Large intestine (tissue), 3 donors: ENCODE results near the gene RTN4. TPM values are rescaled to one million over a fixed set of nuclear protein-coding genes. Genes with fewer than 3 reads are reported as not detected.

Source experiments
- DNase-seq, 2 donors: peaks; one replicate each; pipeline versions ENCODE4 v3.0.0 to v3.0.0-alpha.2; 2013
- H3K27ac ChIP-seq: one replicate; pipeline ENCODE4 v1.5.1; 2013; ENCODE audit warnings: low read length
- H3K27me3 ChIP-seq: 2 replicates; pipeline ENCODE4 v1.6.1; 2013; ENCODE audit warnings: low read length; ENCODE audit not compliant: control insufficient read depth, insufficient read depth
- H3K36me3 ChIP-seq: 2 replicates; pipeline ENCODE4 v1.6.1; 2013; ENCODE audit warnings: low read length; ENCODE audit not compliant: control insufficient read depth, insufficient read depth
- H3K4me1 ChIP-seq: one replicate; pipeline ENCODE4 v1.6.1; 2013; ENCODE audit warnings: low read length; ENCODE audit not compliant: control insufficient read depth, insufficient read depth
- H3K4me3 ChIP-seq: one replicate; pipeline ENCODE4 v1.5.1; 2013; ENCODE audit warnings: low read length
- H3K9me3 ChIP-seq: one replicate; pipeline ENCODE4 v1.6.1; 2013; ENCODE audit warnings: mild to moderate bottlenecking, low read depth, low read length, moderate library complexity; ENCODE audit not compliant: control insufficient read depth
- WGBS: methylation state at CpG from one replicate; pipeline ENCODE4 v1.1.5; 2013; ENCODE audit warnings: low lambda C conversion rate; ENCODE audit not compliant: insufficient coverage; 5-methylcytosine and 5-hydroxymethylcytosine counted together
- polyA plus RNA-seq: library from polyadenylated mRNA; unstranded; fragments of 120-200 nt; gene quantifications from one replicate; pipeline ENCODE4 v1.2.1, GENCODE V29; 2013

Gene RTN4
- polyA plus RNA-seq, 1 donor = 259 TPM

GRCh38 chr2:54954158-54954557 is 96.1 kb downstream of the RTN4 start:
- no peak overlapping the region for H3K27ac ChIP-seq
- DNase-seq = no peak
- WGBS = no CpG with 5 or more reads among the region's 8 CpGs

GRCh38 chr2:54952978-54953456 is 97.2 kb downstream of the RTN4 start:
- H3K27me3 ChIP-seq = no peaks in the 10 kb centered on the region

More at GRCh38 chr2:54954158-54954557, 96.1 kb downstream of the RTN4 start:
- H3K36me3 ChIP-seq = no peaks in the 10 kb centered on the region
- H3K9me3 ChIP-seq = no peaks in the 10 kb centered on the region
- no peaks in the 10 kb centered on the region for H3K27me3 ChIP-seq
- no peak overlapping the region for H3K4me3 ChIP-seq
- H3K4me1 ChIP-seq = peaks cover 7% of the 10 kb centered on the region

GRCh38 chr2:54952425-54952824 is 97.8 kb downstream of the RTN4 start:
- WGBS = no CpG with 5 or more reads among the region's 5 CpGs

More at GRCh38 chr2:54952978-54953456, 97.2 kb downstream of the RTN4 start:
- Histone ChIP-seq H3K4me3 (no peak overlapping the region), H3K36me3 (no peaks in the 10 kb centered on the region), H3K27ac (no peak overlapping the region), H3K9me3 (no peaks in the 10 kb centered on the region), H3K4me1 (peaks cover 7% of the 10 kb centered on the region)
- WGBS = 45% methylated on average over 4 of the region's 9 CpGs
- DNase-seq = no peak

GRCh38 chr2:54950811-54951210 is 99.4 kb downstream of the RTN4 start:
- peaks cover 2% of the 10 kb centered on the region for H3K4me1 ChIP-seq
- WGBS = no CpG with 5 or more reads among the region's 3 CpGs
- H3K4me3 ChIP-seq = no peak overlapping the region
- H3K27me3 ChIP-seq = no peaks in the 10 kb centered on the region
- H3K9me3 ChIP-seq = no peaks in the 10 kb centered on the region
- H3K36me3 ChIP-seq = no peaks in the 10 kb centered on the region
- DNase-seq = no peak
- H3K27ac ChIP-seq = no peak overlapping the region

More at GRCh38 chr2:54952425-54952824, 97.8 kb downstream of the RTN4 start:
- Histone ChIP-seq H3K9me3 (no peaks in the 10 kb centered on the region), H3K4me1 (peaks cover 7% of the 10 kb centered on the region), H3K27me3 (no peaks in the 10 kb centered on the region), H3K36me3 (no peaks in the 10 kb centered on the region), H3K4me3 (no peak overlapping the region), H3K27ac (no peak overlapping the region)
- DNase-seq = no peak

- WGBS = no CpG with 5 or more reads among the region's 6 CpGs
- no peaks in the 10 kb centered on the region for H3K27me3 ChIP-seq
- H3K4me1 ChIP-seq = no peaks in the 10 kb centered on the region
- H3K27ac ChIP-seq = no peak overlapping the region
- DNase-seq = no peak
- no peak overlapping the region for H3K4me3 ChIP-seq
- H3K9me3 ChIP-seq = no peaks in the 10 kb centered on the region
- no peaks in the 10 kb centered on the region for H3K36me3 ChIP-seq
Observed at GRCh38 chr2:54949431-54949830, 100.8 kb downstream of the RTN4 start.

- no peak for DNase-seq
- H3K9me3 ChIP-seq = no peaks in the 10 kb centered on the region
- no peaks in the 10 kb centered on the region for H3K4me1 ChIP-seq
- no CpG with 5 or more reads among the region's 12 CpGs for WGBS
- H3K27ac ChIP-seq = no peak overlapping the region
- no peaks in the 10 kb centered on the region for H3K27me3 ChIP-seq
- no peak overlapping the region for H3K4me3 ChIP-seq
- H3K36me3 ChIP-seq = no peaks in the 10 kb centered on the region
Observed at GRCh38 chr2:54948120-54948519, 102.1 kb downstream of the RTN4 start.

- no CpG with 5 or more reads among the region's 9 CpGs for WGBS
- no peak for DNase-seq
- Histone ChIP-seq H3K4me1 (no peaks in the 10 kb centered on the region), H3K27ac (no peak overlapping the region), H3K36me3 (no peaks in the 10 kb centered on the region), H3K27me3 (no peaks in the 10 kb centered on the region), H3K4me3 (no peak overlapping the region), H3K9me3 (no peaks in the 10 kb centered on the region)
Observed at GRCh38 chr2:54947646-54948045, 102.6 kb downstream of the RTN4 start.

GRCh38 chr2:54947136-54947535 is 103.1 kb downstream of the RTN4 start:
- Histone ChIP-seq H3K4me1 (no peaks in the 10 kb centered on the region), H3K4me3 (no peak overlapping the region), H3K36me3 (no peaks in the 10 kb centered on the region), H3K27ac (no peak overlapping the region), H3K9me3 (no peaks in the 10 kb centered on the region), H3K27me3 (no peaks in the 10 kb centered on the region)
- 86% methylated on average over 9 of the region's 11 CpGs for WGBS
- DNase-seq = no peak

- Histone ChIP-seq H3K4me3 (no peak overlapping the region), H3K27ac (no peak overlapping the region), H3K36me3 (no peaks in the 10 kb centered on the region), H3K27me3 (no peaks in the 10 kb centered on the region), H3K4me1 (no peaks in the 10 kb centered on the region), H3K9me3 (no peaks in the 10 kb centered on the region)
- no CpG with 5 or more reads among the region's 9 CpGs for WGBS
- DNase-seq = no peak
Observed at GRCh38 chr2:54946220-54946805, 103.9 kb downstream of the RTN4 start.

- no peaks in the 10 kb centered on the region for H3K9me3 ChIP-seq
- no peaks in the 10 kb centered on the region for H3K27me3 ChIP-seq
- no peaks in the 10 kb centered on the region for H3K4me1 ChIP-seq
- no peak overlapping the region for H3K27ac ChIP-seq
- no peaks in the 10 kb centered on the region for H3K36me3 ChIP-seq
- no peak for DNase-seq
- no CpG with 5 or more reads among the region's 8 CpGs for WGBS
- no peak overlapping the region for H3K4me3 ChIP-seq
Observed at GRCh38 chr2:54945391-54946219, 104.6 kb downstream of the RTN4 start.
